C1 segment of cervical spinal cord (tissue), 14 donors: ENCODE data around the gene GNPTAB.
"Not testable (repeated sequence)": the region's sequence is repeated elsewhere in the genome, so short reads cannot be mapped to it uniquely, and the experiment has no call there.

Experiments
- DNase-seq, 14 donors: peaks; one replicate each; lab custom pipeline; 2025; lab: John Stamatoyannopoulos, UW

GNPTAB gene

DNA sequence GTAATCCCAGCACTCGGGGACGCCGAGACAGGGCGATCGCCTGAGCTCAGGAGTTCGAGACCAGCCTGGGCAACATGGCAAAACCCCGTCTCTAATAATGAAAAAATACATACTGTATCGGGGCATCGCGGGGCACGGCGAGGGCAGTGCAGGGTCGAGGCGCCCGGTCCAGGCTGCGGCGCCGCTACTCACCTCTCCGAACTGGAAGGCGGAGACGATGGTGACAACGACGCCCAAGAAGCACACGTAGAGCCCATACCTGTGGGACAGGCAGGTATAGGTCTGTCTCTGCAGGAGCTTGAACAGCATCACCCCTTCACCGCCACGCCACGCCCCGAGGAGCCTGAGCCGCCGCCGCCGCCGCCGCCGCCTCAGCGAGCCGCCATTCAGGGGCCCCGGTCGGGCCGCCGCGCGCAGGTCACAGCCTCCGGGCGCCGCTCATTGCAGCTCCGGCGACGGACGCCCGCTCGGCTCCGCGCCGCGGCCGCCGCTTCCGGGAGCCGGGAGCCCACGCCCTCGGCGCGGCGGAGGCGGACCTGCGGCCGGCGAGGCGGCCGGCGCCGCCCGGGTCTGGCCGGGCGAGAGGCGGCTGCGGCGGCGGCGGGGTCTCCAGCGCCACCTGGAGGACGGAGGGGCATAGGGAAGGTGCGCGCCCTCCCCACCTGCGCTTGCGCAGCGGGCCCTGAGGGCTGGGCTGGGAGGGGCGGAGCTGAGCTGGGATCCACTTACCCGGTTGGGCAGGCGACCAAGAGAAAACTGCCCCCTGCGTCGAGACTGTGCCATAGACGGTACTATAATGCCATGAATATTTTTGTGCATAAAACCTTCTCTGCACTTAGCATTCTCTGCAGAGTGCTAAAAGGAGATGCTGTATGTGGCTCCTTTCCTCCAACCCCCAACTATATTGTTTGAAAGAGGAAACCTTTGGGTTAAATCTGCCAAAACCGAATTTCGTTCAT, at the start of gene GNPTAB:
TSS of gene GNPTAB (minus strand) at position 593 of the 959 bp plus-strand sequence. CDS start at position 309, 284 bp downstream.
- peak; percentile 22 to 94 (median 84) for DNase-seq

DNA sequence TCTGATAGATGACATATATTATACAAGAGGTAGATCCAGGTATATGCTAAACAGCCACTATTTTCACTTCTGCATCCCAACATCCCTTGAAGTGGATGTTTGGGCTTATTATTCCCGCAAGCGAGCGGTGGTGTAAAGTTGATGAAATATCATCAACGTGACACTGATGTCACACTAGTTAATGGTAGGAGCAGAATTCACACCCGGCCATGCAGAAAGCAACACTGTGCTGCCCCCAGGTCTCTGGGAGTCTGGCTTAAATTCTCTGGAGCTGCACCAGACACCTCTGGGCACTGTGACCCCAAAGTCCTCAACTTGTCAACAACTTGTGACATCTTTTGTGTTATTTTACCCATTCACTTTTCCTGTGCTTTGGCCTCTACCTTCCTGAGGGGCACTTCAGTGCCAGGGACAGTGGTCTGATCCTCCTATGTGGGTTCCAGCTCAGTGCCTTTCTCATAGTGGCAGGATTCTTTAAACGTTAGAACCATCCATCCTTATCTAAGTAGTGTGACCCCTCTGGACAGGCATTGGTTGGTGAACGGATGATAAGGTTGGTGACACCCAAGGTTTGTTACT, 47.6 kb upstream of the GNPTAB start:
- DNase-seq, result peak in 2 of 14 donors; percentile 13 to 24

DNA sequence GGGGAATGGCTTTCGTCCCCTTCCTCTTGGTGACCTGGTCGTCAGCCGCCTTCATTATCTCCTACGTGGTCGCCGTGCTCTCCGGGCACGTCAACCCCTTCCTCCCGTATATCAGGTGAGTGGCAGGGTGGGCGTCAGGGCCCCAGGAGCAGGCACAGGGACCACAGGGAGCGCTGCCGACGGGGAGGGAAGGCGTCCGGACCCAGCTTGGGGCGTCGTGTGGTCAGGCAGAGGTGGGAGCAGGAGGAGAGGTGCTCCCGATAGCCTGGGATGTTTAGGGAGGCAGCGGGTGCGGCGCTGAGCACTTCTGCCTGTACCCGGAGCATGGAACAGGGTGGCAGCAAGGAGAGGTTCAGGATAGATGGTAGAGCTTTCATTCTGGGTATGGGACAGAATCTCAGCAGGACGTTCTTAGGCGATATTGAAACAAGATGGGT, 47.1 kb upstream of the GNPTAB start:
- peak in 2 of 14 donors; percentile 30 to 33 for DNase-seq

DNA sequence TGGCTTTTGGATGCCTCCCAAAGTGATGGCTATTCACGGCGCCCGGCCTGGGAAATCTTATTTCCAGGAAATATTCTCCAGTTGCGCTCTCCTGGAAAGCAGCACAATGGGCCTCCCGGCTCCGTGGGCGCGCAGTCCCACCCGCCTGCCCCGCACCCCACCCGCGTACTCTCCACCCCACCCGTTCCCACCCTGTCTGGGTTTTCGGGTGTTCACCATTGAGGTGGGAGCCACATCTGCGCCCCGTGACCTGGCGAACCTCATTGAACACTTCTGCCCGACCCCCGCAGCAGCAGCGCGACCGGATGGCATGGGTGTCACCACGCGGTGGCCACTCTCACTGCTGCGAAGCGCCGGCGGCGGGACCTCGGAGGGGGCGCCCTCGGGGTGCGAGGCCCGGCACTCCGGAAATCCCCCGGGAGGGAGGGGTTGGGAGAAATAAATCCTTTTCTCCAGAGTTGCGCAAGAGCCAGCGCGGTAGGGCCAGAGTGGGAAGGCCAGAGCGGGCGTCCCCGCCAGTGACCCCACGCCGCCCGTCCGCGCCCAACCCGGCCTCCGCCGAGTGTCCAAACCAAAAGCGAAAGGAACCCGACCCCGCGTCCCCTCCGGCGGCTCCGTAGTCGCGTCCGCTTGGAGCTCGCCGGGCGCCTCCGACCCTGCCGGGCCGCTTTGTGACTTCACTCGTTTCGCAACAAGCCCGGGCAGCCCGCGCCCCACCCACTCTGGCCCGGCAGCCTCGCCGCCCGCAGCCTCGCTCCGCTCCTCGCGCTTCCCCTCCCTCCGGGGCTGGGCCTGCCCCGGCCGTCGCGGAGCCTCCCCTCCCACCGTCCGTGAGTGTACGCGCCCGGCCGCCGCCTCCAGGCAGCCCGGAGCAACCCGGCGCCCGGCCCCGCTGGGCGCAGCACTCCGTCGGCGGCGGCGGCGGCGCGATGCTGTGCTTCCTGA, 46.4 kb upstream of the GNPTAB start, which contains the start of gene DRAM1:
TSS of gene DRAM1 (plus strand) at position 720 of the 945 bp plus-strand sequence. CDS start at position 930, 210 bp downstream.
- peak in 12 of 14 donors; percentile 17 to 85 (median 57) for DNase-seq

DNA sequence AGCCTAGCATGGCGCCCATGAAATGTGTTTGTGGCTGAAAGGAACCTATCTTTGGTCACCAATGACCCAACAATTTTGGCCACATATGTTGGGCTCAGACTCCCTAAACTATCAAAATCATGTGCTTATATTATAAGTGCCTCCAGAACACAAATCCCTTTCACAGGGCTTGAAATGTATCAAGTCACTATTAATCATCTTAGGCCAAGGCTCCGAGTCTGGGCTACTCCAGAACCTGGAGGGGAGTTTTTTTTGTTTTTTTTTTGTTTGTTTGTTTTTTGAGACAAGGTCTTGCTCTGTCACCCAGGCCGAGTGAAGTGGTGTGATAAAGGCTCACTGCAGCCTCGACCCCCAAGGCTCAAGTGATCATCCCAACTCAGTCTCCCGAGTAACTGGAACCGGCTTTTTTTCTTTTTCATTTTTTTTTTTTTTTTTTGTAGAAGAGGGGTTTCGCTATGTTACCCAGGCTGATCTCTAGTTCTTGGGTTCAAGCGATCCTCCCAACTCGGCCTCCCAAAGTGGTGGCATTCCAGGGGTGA, 45.6 kb upstream of the GNPTAB start:
- no peak for DNase-seq

DNA sequence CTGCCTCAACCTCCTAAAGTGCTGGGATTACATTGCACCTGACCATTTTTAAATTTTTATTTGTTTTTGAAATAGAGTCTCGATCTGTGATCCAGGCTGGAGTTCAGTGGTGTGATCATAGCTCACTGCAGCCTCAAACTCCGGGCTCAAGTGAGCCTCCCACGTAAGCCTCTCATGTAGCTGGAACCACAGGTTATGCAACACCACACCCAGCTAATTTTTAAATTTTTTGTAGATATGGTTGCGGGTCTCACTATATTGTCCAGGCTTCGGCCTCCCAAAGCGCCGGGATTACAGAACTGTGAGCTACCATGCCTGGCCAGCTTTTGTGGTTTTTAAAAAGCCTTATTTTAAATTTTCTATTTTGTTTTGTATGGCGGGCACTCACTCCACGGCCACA, 44.4 kb upstream of the GNPTAB start:
- no peak for DNase-seq

DNA sequence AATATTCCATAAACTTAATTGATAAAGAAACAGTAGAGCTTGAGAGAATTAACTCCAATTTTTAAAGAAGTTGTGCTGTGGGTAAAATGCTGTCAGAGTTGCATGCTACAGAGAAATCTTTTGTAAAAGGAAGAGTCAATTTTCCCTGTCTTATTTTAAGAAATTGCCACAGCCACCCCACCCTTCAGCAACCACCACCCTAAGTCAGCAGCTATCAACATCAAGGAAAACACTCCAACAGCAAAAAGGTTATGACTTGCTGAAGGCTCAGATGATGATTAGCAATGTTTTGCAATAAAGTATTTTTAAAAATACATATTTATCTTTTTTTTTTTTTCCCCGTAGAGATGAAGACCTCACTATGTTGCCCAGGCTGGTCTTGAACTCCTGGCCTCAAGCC, 40.2 kb upstream of the GNPTAB start:
- DNase-seq, result no peak

DNA sequence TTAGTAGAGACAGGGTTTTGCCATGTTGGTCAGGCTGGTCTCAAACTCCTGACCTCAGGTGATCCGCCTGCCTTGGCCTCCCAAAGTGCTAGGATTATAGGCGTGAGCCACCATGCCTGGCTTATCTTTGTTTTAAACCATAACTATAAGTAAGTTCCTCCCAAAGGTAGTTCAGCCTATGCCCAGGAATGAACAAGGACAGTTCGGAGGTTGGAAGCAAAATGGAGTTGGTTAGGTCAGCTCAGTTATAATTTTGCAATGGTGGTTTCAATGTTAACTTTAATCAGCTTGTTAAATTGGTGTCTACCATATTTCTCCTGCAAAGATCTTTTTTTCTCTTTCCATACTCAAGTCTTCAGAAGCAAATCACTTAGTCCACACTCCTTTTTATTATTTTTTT, 36.9 kb upstream of the GNPTAB start:
- not testable (repeated sequence) for DNase-seq

DNA sequence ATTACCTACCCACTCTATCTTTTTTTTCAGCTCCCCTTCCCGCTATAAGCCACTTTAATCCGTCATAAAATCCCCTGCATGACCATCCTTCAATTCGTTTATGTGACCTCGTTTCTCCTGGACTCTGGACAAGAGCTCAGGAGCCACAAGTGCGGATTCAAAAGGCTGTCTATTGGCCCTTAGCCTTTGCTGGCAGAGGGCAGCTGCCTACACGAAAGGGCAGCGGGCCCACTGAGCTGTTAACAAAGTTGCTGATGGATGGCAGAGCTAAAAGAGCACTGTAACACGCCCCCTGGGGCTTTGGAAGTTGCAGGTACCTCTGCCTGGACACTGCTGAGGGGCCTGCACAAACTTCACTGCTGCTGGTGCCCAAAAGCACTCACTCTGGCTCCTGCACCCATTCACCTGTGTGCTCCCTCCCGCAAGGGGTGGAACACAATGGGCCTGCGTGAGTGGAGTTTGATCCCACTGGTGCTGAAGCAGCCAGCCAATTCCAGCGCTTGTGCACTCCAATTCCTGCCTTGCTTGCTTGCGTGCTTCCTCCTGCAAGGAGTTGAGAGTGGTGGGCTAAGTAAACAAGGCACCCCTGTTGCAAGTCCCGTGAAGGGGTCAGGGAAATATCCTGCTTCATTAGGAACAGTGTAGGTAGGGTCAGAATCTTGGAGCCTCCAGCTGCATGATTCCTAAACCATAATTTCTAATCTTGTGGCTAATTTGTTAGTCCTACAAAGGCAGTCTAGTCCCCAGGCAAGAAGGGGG, 36.0 kb upstream of the GNPTAB start:
- no peak for DNase-seq

DNA sequence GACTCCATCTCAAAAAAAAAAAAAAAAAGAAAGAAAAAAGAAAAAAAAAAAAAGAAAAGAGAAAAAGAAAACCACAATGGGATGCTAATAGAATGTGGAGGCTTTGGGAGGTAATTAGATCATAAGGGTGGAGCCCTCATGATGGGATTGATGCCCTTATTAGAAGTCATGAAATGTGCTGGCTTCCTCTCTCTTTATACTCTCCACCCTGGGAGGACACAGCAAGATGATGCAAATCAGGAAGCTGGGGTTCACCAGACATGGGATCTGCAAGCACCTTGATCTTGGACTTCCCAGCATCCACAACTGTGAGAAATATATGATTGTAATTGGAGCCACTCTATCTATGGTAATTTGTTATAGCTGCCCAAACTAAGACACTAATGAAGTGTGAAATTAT, 33.2 kb upstream of the GNPTAB start:
- DNase-seq, result no peak

DNA sequence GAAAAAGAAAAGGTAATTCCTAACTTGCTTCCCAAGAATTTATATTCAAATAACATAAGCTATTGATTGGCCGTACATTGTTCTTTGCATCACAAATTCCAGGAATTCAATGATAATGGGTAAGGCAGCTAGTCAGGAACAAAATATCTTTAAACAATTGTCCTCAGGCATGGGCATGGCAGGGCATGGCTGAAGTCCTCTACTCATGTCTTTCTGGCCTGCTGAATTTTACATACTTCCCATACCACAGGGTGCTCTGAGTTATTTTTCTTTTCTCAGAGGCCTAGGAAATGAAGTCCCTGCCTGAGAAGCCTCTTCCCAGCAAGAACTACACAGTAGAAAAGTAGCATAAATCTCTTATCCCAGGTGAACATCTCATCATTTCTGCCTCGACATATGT, 31.5 kb upstream of the GNPTAB start:
- DNase-seq, result no peak

DNA sequence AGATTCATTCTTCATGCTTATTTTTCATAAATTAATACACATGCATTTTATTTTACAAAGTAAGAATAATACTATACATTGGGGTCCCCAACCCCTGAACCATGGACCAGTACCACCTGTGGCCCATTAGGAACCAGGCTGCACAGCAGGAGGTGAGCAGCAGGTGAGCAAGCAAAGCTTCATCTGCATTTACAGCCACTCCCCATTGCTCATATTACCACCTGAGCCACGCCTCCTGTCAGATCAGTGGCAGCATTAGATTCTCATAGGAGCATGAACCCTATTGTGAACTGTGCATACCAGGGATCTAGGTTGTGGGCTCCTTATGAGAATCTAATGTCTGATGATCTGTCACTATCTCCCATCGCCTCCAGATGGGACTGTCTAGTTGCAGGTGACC, 30.9 kb upstream of the GNPTAB start:
- DNase-seq, result not testable (repeated sequence)

DNA sequence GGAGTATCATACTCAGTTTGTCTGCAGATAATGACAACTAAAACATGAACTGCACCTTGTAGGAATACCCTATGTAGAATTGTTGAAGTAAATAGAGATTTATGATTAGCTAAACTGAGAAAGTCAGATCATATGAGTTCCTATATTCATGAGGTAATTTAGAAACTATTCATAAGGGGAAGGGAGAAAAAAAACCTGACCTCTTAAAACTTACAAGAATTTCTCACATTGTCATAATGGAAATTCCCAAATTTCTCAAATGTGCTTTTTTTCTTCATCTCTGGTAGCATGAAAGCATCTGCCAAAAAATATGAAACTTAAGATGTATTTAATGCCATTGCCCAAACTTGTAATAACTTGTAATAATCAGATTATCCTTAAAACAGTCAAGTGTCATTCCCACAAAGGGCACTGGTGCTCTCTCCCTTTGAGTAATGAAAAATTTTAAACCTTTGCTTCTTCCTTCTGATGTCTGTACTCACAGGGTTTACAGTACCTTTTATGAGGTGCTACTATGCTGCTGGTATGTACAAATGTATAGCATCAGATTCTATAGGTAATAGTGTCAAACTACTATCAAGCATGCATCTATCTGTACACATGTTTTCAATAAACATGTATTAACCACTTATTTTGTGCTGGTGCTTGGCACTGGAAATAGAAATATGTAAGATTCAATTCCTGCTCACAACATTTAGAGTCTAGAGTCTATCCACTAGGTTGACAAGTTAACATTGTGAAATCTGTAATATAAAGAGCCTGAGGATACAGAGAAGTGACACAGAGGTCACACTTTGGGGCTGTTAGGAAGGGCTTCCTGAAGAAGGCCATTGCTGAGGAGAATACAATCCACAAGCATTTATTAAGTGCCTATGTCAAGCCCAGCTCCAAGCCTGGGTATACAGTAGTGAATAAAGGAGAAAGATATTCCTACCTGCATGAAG, 29.2 kb upstream of the GNPTAB start:
- no peak for DNase-seq

DNA sequence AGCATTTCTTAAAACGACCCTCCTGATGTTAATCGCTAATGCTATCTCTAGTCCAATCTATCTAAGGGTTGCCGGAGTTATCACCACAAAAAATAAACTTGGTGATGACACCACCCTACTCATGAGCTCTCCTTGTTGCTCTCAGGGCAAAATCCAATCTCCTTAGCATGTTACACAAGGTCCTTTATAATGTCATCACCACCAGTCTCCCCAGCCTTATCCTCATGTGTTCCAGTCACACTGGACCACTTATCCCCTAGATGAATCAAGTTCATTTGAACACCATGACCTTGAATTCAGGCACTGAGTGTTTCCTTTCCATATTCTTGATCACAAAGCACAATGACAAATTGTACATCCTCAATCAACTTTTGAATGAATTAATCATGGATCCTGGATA, 27.6 kb upstream of the GNPTAB start:
- no peak for DNase-seq

DNA sequence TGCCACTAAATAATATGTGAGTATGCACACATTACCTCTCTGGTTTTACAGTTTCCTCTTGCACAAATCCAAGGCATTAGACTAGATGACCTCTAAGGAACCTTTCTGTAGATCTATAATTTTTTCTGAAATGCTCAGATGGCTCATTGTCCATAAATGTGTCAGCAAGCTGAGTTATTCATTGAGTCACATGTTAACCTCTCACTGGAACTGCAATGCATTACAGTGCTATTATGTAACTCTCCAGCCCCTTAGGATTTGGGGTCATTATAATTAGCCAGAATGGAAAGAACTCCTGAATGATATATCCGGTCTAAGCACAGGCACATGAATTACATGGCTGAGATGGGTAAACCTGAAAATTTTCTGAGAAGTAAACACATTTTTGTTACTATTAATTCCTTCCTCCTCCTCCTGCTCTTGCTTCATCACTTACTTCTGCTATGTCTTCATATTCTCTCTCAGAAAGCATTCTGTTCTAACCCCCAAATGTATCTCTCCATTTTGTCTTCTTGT, 26.3 kb upstream of the GNPTAB start:
- DNase-seq, result no peak

DNA sequence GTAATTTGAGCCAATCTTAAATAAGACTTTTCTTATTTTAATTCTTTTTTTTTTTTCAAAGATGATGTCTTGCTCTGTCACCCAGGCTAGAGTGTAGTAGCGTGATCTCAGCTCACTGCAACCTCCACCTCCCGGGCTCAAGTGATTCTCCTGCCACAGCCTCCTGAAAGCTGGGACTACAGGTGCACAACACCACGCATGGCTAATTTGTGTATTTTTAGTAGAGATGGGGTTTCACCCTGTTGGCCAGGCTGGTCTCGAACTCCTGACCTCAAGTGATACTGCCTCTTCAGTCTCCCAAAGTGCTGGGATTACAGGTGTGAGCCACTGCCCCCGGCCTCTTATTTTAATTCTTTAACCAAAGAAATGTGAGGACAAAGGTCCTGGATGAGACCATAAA, 25.9 kb upstream of the GNPTAB start:
- DNase-seq, result not testable (repeated sequence)

DNA sequence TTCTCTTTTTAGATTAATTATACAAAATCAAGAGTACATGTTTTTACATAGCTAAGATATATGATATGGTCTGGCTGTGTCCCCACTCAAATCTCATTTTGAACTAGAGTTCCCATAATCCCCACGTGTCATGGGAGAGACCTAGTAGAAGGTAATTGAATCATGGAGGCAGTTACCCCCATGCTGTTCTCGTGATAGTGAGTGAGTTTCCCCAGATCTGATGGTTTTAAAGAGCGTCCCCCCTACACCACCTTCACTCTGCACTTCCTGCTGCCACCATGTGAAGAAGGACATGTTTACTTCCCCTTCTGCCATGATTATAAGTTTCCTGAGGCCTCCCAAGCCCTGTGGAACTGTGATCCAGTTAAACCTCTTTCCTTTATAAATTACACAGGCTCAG, 25.2 kb upstream of the GNPTAB start:
- DNase-seq, result no peak

DNA sequence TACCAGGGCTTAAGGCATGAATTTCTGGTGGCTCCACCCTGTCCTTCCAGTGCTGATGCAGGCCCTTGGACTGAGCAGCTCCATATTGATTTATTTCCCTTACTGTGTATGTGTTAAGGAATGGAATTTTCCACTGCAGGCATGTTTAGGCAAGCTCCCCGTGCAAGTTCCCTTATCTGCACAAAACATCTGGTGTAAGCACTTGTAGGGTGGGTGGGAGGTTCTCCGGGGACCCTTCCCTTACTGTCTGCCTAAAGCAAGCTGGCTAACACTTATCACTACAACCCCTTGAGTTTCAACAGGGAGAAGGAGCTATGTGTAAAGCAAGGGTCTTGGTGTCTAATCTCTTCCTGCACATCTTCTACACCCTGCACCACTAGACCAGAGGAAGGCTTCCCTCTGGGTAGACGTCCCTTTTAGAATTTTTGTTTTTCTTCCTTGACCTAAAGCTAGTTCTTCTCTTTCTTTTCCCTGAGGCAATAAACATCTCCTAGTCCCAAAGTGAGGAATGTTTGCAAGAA, 24.7 kb upstream of the GNPTAB start:
- no peak for DNase-seq

DNA sequence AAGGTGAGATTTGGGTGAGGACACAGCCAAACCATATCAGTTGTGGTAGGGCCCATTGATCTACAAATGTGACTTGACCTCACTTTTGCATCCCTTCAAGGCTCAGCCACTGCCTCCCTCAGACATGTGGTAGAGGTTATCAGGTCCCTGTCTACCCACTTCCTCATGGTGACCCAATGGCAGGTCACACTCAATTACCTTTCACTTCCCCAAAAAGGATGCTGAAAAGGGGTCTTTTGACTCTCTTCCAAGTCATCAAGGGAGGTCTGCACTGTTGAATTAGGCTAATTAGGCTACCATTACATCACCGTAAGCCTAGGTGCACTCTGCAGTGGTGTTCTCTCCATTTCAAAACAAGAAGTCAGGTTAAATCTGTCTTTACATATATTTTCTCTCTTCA, 24.0 kb upstream of the GNPTAB start:
- no peak for DNase-seq
